ENCODE results near the gene ACP1. TPM values are rescaled to one million over a fixed set of nuclear protein-coding genes. Genes with fewer than 3 reads are reported as not detected.

The ACP1 gene
- total and polyA plus RNA-seq, 2 experiments from 2014 or later = 189 to 281 TPM

DNA sequence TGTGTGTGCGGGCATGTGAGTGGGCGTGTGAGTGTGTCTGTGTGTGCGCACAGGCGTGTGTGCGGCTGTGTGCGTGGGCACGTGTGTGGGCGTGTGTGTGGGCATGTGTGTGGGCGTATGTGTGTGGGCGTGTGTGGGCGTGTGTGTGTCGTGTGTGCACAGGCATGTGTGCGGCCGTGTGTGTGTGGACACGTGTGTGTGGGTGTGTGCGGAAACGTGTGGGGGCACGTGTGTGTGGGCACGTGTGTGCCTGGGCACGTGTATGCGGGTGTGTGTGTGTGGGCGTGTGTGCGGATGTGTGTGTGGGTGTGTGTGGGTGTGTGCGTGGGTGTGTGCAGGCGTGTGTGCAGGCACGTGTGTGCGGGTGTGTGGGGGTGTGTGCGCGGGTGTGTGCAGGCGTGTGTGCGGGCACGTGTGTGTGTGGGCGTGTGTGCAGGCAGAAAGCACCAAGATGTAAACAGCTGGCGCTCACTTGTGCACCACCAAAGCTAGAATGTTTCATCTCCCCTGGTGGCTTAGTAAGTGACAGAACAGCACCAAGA is 54.4 kb downstream of the ACP1 start (continued):
- TF ChIP-seq ZNF462 (CRISPR knock-in tag; IDR thresholded peaks at IDR 0.05) = no peak

- DNase-seq (ENCODE audit: low spot score) = no peak
- no peak overlapping the region for H3K4me3 Mint-ChIP-seq
- Histone ChIP-seq H3K4me1 (ENCODE audit: insufficient read depth) (peaks cover 3% of the 10 kb centered on the region), H3K27ac (ENCODE audit: low read depth) (no peak overlapping the region), H4K20me1 (replicated peaks; ENCODE audit: insufficient read depth) (no peaks in the 10 kb centered on the region), H2AFZ (no peak overlapping the region), H3K79me2 (replicated peaks; ENCODE audit: insufficient read depth) (no peaks in the 10 kb centered on the region), H3K27me3 (ENCODE audit: insufficient read depth) (no peaks in the 10 kb centered on the region), H3K4me2 (no peak overlapping the region), H3K4me3 (no peak overlapping the region), H3K36me3 (ENCODE audit: insufficient read depth) (no peaks in the 10 kb centered on the region), H3F3A (replicated peaks; ENCODE audit: low read depth) (no peaks in the 10 kb centered on the region), H3K9me2 (ENCODE audit: insufficient read depth) (no peaks in the 10 kb centered on the region)
- no peak overlapping the region for H3K27ac Mint-ChIP-seq
- no peaks in the 10 kb centered on the region; the same call in 1 of the 3 replicates for H3K9me3 Mint-ChIP-seq
- H3K4me1 Mint-ChIP-seq = peaks cover 15% of the 10 kb centered on the region
- ATAC-seq = no peak
- H3K27me3 Mint-ChIP-seq (ENCODE audit: insufficient read depth, low read depth, poor library complexity) = no peaks in the 10 kb centered on the region
- no peaks in the 10 kb centered on the region; the same call in 2 of the 3 replicates for H3K36me3 Mint-ChIP-seq (ENCODE audit: low read depth)
- TF ChIP-seq CTCF (conservative IDR thresholded peaks at IDR 0.05; ENCODE audit: low read depth in 2 of 2) (no peak), ZNF462 (CRISPR knock-in tag; IDR thresholded peaks at IDR 0.05) (no peak)
These were observed 55.8 kb downstream of the ACP1 start for GRCh38 chr2:320561-320960.

Data from GM23338 (cell line).